DND-41 (cell line): ENCODE results near the gene IQSEC1.

Experiments
- ATAC-seq: fragments of 200-7000 bp; cut with Tn5 transposase; 3 replicates; pipeline ENCODE4 v1.9.1; 2021; ENCODE audit warnings: low read depth; ENCODE audit not compliant: insufficient read depth
- DNase-seq: peaks from one replicate; pipeline ENCODE4 v3.0.0-alpha.2; 2020
- H2AFZ ChIP-seq: 2 replicates; pipeline ENCODE4 v1.6.0; 2012; ENCODE audit warnings: low read depth, low read length
- H3K27ac ChIP-seq: 2 replicates; pipeline ENCODE4 v1.5.1; 2012; ENCODE audit warnings: low read length, inconsistent platforms
- H3K27me3 ChIP-seq: fragments of 200-600 bp; sonication (generic); 2 replicates; pipeline ENCODE4 v1.6.0; 2012; ENCODE audit warnings: low read length, mild to moderate bottlenecking, inconsistent platforms; ENCODE audit not compliant: insufficient read depth, poor library complexity
- H3K36me3 ChIP-seq: 2 replicates; pipeline ENCODE4 v1.5.1; 2012; ENCODE audit warnings: low read length, inconsistent platforms; ENCODE audit not compliant: insufficient read depth
- H3K4me1 ChIP-seq: 2 replicates; pipeline ENCODE4 v1.5.1; 2012; ENCODE audit warnings: mild to moderate bottlenecking, low read length; ENCODE audit not compliant: insufficient read depth
- H3K4me2 ChIP-seq: 2 replicates; pipeline ENCODE4 v1.6.0; 2012; ENCODE audit warnings: mild to moderate bottlenecking, moderate library complexity, low read length, inconsistent platforms; ENCODE audit not compliant: insufficient read depth
- H3K4me3 ChIP-seq, 2 experiments: fragments of 200-600 bp in 1 of 2; shearing (Covaris generic) in 1 of 2; 2 replicates each; pipeline ENCODE4 v1.5.1; 2012 to 2016; ENCODE audit warnings: inconsistent platforms in 2 of 2, low read length in 2 of 2, mild to moderate bottlenecking in 2 of 2, low read depth in 1 of 2, moderate library complexity in 1 of 2
- H3K79me2 ChIP-seq: 2 replicates; pipeline ENCODE4 v1.6.0; 2012; ENCODE audit warnings: low read length, inconsistent platforms; ENCODE audit not compliant: insufficient read depth
- H3K9ac ChIP-seq: 2 replicates; pipeline ENCODE4 v1.6.0; 2012; ENCODE audit warnings: low read depth, mild to moderate bottlenecking, inconsistent platforms, low read length, moderate library complexity
- H3K9me3 ChIP-seq: 2 replicates; pipeline ENCODE4 v1.5.1; 2012; ENCODE audit warnings: low read length, moderate library complexity, mild to moderate bottlenecking, inconsistent platforms; ENCODE audit not compliant: insufficient read depth, severe bottlenecking
- H4K20me1 ChIP-seq: 2 replicates; pipeline ENCODE4 v1.6.0; 2012; ENCODE audit warnings: low read length; ENCODE audit not compliant: insufficient read depth
- EZH2 ChIP-seq: IDR thresholded peaks from 3 replicates; pipeline ENCODE4 v1.6.1; 2012; ENCODE audit warnings: borderline replicate concordance, low read depth, mild to moderate bottlenecking, moderate library complexity, low read length, inconsistent platforms; ENCODE audit not compliant: severe bottlenecking
- TF ChIP-seq, protein P1 (sequence below): IDR thresholded peaks from 2 replicates; pipeline ENCODE4 v1.5.1; 2012; ENCODE audit warnings: borderline replicate concordance, low read length, moderate library complexity, mild to moderate bottlenecking; ENCODE audit not compliant: poor library complexity, severe bottlenecking; ENCODE audit errors: extremely low read depth

Gene IQSEC1

DNA sequence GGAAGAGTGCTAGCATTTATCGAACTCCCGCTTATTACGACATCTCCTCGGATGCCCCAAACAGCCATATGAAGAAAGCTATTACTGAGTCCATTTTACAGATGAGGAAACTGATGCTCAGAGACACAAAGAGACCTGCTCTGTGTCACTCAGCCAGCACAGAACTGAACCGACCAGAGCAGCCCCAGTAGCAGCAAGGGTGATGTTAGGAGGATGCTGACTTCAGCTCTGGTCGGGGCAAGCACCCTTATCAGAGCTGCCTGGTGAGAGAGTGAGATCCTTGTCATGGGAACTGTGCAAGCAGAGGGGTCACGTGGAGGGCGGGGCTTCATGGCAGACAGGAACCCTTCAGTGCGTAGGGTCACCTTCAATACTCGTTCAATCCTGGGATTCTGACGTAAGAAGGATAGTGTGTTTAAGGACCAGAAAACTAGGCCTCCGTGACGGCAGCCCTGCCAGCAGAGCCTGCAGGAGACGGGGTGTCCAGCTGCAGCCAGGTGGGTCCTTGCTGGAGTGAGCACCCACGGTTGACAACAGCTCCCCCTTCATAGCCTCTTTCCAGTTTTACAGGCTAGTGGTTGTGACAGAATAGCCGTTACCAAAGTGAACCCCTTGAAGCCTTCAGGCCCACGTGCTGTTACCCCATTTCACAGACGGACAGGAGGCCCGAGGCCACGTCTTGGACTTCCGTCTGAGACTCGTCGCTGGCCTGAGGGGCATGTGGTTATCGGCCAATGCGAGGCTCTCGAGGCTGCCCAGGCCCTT is 12.0 kb upstream of the IQSEC1 start:
- peaks cover 22% of the 10 kb centered on the region for H3K4me1 ChIP-seq
- no peak overlapping the region for H2AFZ ChIP-seq
- H3K9me3 ChIP-seq: no peaks in the 10 kb centered on the region
- no peaks in the 10 kb centered on the region for H3K36me3 ChIP-seq
- no peaks in the 10 kb centered on the region for H4K20me1 ChIP-seq
- TF ChIP-seq EZH2: no peak
- TF ChIP-seq, protein P1, sequence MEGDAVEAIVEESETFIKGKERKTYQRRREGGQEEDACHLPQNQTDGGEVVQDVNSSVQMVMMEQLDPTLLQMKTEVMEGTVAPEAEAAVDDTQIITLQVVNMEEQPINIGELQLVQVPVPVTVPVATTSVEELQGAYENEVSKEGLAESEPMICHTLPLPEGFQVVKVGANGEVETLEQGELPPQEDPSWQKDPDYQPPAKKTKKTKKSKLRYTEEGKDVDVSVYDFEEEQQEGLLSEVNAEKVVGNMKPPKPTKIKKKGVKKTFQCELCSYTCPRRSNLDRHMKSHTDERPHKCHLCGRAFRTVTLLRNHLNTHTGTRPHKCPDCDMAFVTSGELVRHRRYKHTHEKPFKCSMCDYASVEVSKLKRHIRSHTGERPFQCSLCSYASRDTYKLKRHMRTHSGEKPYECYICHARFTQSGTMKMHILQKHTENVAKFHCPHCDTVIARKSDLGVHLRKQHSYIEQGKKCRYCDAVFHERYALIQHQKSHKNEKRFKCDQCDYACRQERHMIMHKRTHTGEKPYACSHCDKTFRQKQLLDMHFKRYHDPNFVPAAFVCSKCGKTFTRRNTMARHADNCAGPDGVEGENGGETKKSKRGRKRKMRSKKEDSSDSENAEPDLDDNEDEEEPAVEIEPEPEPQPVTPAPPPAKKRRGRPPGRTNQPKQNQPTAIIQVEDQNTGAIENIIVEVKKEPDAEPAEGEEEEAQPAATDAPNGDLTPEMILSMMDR: no peak
- H3K27ac ChIP-seq: peak overlapping the region; percentile 48; the same call in 1 of the 2 replicates
- no peak for DNase-seq
- no peak overlapping the region for H3K9ac ChIP-seq
- H3K27me3 ChIP-seq: no peaks in the 10 kb centered on the region
- H3K4me3 ChIP-seq: no peak overlapping the region
- ATAC-seq: no peak
- no peaks in the 10 kb centered on the region for H3K79me2 ChIP-seq
- H3K4me2 ChIP-seq: no peak overlapping the region

DNA sequence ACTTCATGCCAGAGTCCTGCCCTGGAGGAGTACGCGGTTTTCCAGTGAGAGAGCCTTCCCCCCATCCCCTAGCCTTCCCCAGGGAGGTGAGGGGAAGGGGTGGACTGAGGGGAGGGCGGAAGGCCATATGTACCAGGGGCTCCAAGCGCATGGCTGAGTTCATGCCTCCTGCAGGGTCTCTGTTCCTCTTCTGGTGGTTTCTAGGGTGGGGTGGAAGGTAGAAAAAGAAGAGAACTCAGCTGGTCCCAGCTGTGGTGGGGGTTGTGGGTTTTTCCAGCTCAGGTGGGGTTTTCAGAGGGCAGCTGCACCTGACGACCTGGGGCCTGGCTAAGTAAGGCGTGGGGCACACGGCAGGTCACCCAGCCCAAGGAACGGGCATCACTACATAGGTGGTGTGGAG is 10.7 kb upstream of the IQSEC1 start:
- Histone ChIP-seq H3K9me3 (no peaks in the 10 kb centered on the region), H3K79me2 (no peaks in the 10 kb centered on the region), H3K36me3 (no peaks in the 10 kb centered on the region), H3K4me1 (peaks cover 31% of the 10 kb centered on the region), H3K27ac (no peak overlapping the region), H4K20me1 (no peaks in the 10 kb centered on the region), H2AFZ (no peak overlapping the region), H3K4me2 (no peak overlapping the region), H3K9ac (no peak overlapping the region), H3K27me3 (no peaks in the 10 kb centered on the region), H3K4me3 (no peak overlapping the region)
- no peak for TF ChIP-seq EZH2
- TF ChIP-seq, protein P1: no peak
- ATAC-seq: no peak
- DNase-seq: no peak

DNA sequence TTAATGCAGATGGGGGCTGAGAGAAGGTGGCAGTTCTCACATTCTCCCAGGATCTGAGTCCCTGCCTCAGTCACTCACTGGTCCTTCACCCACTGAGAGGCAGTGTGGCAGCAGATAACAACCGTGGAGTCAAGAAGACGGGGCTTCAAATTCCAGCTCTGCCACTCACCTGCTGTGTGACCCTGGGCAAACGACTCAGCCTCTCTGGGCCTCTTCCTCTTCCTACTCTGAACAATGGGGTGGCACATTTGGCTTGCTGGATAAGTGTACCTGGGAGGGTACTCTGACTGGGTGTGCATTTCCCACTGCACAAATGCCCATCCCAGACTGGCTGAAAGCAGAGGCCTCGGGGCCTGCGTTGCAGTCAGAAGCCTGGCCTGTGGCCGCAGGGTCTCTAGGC is 10.0 kb upstream of the IQSEC1 start:
- H3K27me3 ChIP-seq: no peaks in the 10 kb centered on the region
- no peak overlapping the region for H3K27ac ChIP-seq
- no peaks in the 10 kb centered on the region for H4K20me1 ChIP-seq
- H3K79me2 ChIP-seq: no peaks in the 10 kb centered on the region
- DNase-seq: no peak
- no peaks in the 10 kb centered on the region for H3K9me3 ChIP-seq
- H3K4me2 ChIP-seq: no peak overlapping the region
- no peak overlapping the region for H2AFZ ChIP-seq
- TF ChIP-seq EZH2: no peak
- TF ChIP-seq, protein P1: no peak
- no peak for ATAC-seq
- peaks cover 33% of the 10 kb centered on the region for H3K4me1 ChIP-seq
- no peak overlapping the region for H3K9ac ChIP-seq
- no peaks in the 10 kb centered on the region for H3K36me3 ChIP-seq
- no peak overlapping the region for H3K4me3 ChIP-seq

DNA sequence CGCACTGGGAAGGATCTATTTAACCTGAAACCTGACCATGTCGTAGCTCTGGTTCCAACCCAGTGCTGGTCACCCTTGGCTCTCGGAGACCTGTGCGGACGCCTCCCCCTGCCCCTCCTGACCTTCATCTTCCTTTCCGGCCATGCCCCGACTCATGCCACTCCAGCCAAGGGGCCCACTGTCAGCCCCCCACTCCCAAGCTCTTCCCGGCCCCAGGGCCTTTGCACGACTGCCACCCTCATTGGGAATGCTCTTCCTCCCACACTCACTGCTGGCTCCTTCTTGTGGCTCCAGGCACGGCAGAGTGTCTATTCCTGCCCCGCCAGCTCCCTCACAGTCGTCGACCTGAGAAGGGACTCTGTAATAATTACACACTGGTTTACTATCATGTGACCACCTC is 9.4 kb upstream of the IQSEC1 start:
- no peaks in the 10 kb centered on the region for H3K27me3 ChIP-seq
- H3K9ac ChIP-seq: no peak overlapping the region
- TF ChIP-seq, protein P1: no peak
- no peak for TF ChIP-seq EZH2
- H3K9me3 ChIP-seq: no peaks in the 10 kb centered on the region
- no peak overlapping the region for H2AFZ ChIP-seq
- no peak overlapping the region for H3K4me3 ChIP-seq
- H3K36me3 ChIP-seq: no peaks in the 10 kb centered on the region
- no peaks in the 10 kb centered on the region for H3K79me2 ChIP-seq
- no peak overlapping the region for H3K4me2 ChIP-seq
- peaks cover 33% of the 10 kb centered on the region for H3K4me1 ChIP-seq
- no peaks in the 10 kb centered on the region for H4K20me1 ChIP-seq
- ATAC-seq (no peak), DNase-seq (no peak)
- no peak overlapping the region for H3K27ac ChIP-seq
